Spinal cord (tissue), 10 donors: ENCODE data around the gene RASSF8. TPM values are rescaled to one million over a fixed set of nuclear protein-coding genes. Genes with fewer than 3 reads are reported as not detected.

ENCODE experiments used
- DNase-seq, 6 donors: peaks; one replicate each; pipeline versions ENCODE4 v3.0.0 to v3.0.0-alpha.2; 2013 to 2015; ENCODE audit warnings: low spot score in 6 of 6, low read depth in 4 of 6
- H3K27ac ChIP-seq: one replicate; pipeline ENCODE4 v1.5.1; 2013; ENCODE audit warnings: low read depth, low read length, control low read depth
- H3K27me3 ChIP-seq: one replicate; pipeline ENCODE4 v1.6.1; 2013; ENCODE audit warnings: low read length; ENCODE audit not compliant: control insufficient read depth, insufficient read depth
- H3K36me3 ChIP-seq: one replicate; pipeline ENCODE4 v1.6.1; 2013; ENCODE audit warnings: low read length; ENCODE audit not compliant: control insufficient read depth, insufficient read depth
- H3K4me1 ChIP-seq: one replicate; pipeline ENCODE4 v1.6.1; 2013; ENCODE audit warnings: low read length; ENCODE audit not compliant: control insufficient read depth, insufficient read depth
- H3K4me3 ChIP-seq: one replicate; pipeline ENCODE4 v1.5.1; 2013; ENCODE audit warnings: low read depth, low read length, control low read depth
- H3K9me3 ChIP-seq: one replicate; pipeline ENCODE4 v1.6.1; 2013; ENCODE audit warnings: low read length; ENCODE audit not compliant: control insufficient read depth, insufficient read depth
- WGBS: methylation state at CpG from one replicate; pipeline ENCODE4 v1.1.5; 2013; ENCODE audit warnings: missing lambda C conversion rate; ENCODE audit not compliant: insufficient coverage; 5-methylcytosine and 5-hydroxymethylcytosine counted together
- polyA plus RNA-seq, 2 donors: library from polyadenylated mRNA; unstranded; fragments of 120-200 nt; gene quantifications; one replicate each; pipeline ENCODE4 v1.2.1, GENCODE V29; 2013; ENCODE audit not compliant: insufficient read length in 2 of 2
- total RNA-seq, 2 donors: library from RNA; depleted of rRNA in 1 of 2; stranded (reverse); fragments of 120-200 nt in 1 of 2; fragments of >200 nt in 1 of 2; gene quantifications; one replicate each; pipeline versions ENCODE4 v1.2.3 to v1.2.4, GENCODE V29; 2013 to 2014
- donor health status: healthy.

RASSF8 gene
- total and polyA plus RNA-seq, 4 donors = 17.5 to 80.7 (median 46.7) TPM

DNA sequence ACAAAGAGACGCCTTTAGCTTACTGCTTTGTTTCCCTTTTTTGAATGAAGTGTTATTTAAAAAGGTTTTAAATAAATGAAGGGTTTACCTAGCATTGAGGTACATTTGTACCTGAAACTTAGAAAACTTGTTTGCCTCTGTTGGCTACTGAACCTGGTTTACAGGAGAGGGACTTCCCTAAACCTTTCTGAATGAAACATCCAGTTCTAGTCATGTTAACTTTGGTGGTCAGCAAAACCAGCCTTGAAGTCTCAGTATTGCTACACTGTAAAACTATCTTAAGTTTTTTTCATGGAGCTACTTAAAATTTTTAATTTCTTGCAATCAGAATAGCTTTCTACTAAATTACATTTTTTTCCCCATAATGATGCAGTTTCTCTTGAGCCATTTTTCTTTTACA lies 38.2 kb downstream of the RASSF8 start:
- Histone ChIP-seq H3K9me3 (no peaks in the 10 kb centered on the region), H3K27ac (no peak overlapping the region), H3K36me3 (no peaks in the 10 kb centered on the region), H3K4me3 (no peak overlapping the region), H3K27me3 (no peaks in the 10 kb centered on the region), H3K4me1 (peaks cover 3% of the 10 kb centered on the region)
- no CpG with 5 or more reads among the region's 1 CpG for WGBS
- DNase-seq = no peak

DNA sequence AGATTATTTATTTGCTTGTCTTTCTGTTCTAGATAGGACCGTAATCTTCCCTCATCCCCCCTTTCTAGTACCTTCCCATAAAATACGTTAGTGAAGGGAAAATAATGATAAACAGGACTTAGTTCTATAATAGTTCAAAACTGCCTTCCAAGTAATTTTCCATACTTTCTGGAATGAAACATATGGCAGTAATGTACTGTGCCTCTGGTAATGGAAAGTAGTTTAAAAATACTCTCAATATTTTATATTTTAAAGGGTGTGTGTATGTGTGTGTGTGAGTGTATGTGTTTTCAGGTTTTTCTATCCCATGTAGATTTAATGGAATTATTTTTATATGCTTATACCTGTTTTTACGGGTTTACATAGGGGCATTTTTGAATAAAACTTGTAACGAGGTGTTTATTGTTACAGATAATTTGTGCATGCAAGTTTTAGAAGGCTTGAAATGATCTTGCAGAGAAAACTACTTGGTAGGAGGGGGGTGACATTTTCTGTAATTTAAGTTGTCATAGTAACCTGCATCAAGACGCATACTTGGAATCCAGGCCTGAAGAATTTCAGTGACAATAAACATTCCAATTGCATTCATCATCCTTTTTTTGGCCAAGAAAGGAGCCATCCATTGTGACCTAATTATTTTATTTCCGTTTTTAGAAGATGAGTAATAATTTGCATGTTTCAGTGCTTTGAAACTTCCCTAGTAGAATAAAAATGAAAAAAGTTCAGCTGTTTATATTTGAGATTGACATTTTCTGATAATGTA lies 38.9 kb downstream of the RASSF8 start:
- peaks cover under 1% of the 10 kb centered on the region for H3K9me3 ChIP-seq

GRCh38 chr12:26000898-26001297 lies 42.4 kb downstream of the RASSF8 start:
- no peak for DNase-seq
- 100% methylated on average over 1 of the region's 4 CpGs for WGBS
- Histone ChIP-seq H3K4me1 (no peaks in the 10 kb centered on the region), H3K36me3 (no peaks in the 10 kb centered on the region), H3K27ac (no peak overlapping the region), H3K9me3 (peaks cover 3% of the 10 kb centered on the region), H3K27me3 (no peaks in the 10 kb centered on the region), H3K4me3 (no peak overlapping the region)

More for the DNA sequence above, 38.9 kb downstream of the RASSF8 start:
- WGBS = 17% methylated on average over 1 of the region's 6 CpGs
- peak in 1 of 6 donors; percentile 30 for DNase-seq
- no peak overlapping the region for H3K27ac ChIP-seq
- H3K4me1 ChIP-seq = peaks cover 3% of the 10 kb centered on the region
- H3K4me3 ChIP-seq = no peak overlapping the region
- H3K36me3 ChIP-seq = no peaks in the 10 kb centered on the region
- H3K27me3 ChIP-seq = no peaks in the 10 kb centered on the region

- peaks cover 3% of the 10 kb centered on the region for H3K9me3 ChIP-seq
- H3K27me3 ChIP-seq = no peaks in the 10 kb centered on the region
- no peak overlapping the region for H3K27ac ChIP-seq
- H3K4me3 ChIP-seq = no peak overlapping the region
- WGBS = no CpG with 5 or more reads among the region's 2 CpGs
- no peaks in the 10 kb centered on the region for H3K4me1 ChIP-seq
- DNase-seq = no peak
- no peaks in the 10 kb centered on the region for H3K36me3 ChIP-seq
Measured at GRCh38 chr12:26001530-26001929, 43.0 kb downstream of the RASSF8 start.

GRCh38 chr12:26003065-26003464 lies 44.6 kb downstream of the RASSF8 start:
- no peak overlapping the region for H3K27ac ChIP-seq
- H3K4me3 ChIP-seq = no peak overlapping the region
- no peaks in the 10 kb centered on the region for H3K36me3 ChIP-seq
- WGBS = no CpG with 5 or more reads among the region's 1 CpG
- DNase-seq = no peak
- H3K9me3 ChIP-seq = peaks cover 3% of the 10 kb centered on the region
- no peaks in the 10 kb centered on the region for H3K27me3 ChIP-seq
- no peaks in the 10 kb centered on the region for H3K4me1 ChIP-seq

GRCh38 chr12:26007566-26007965 lies 49.1 kb downstream of the RASSF8 start:
- no peaks in the 10 kb centered on the region for H3K4me1 ChIP-seq
- H3K36me3 ChIP-seq = no peaks in the 10 kb centered on the region
- no peak for DNase-seq
- no peak overlapping the region for H3K27ac ChIP-seq
- H3K4me3 ChIP-seq = no peak overlapping the region
- H3K27me3 ChIP-seq = no peaks in the 10 kb centered on the region
- peaks cover 1% of the 10 kb centered on the region for H3K9me3 ChIP-seq
- WGBS = no CpG with 5 or more reads among the region's 1 CpG

GRCh38 chr12:26009593-26009992 lies 51.1 kb downstream of the RASSF8 start:
- no peak overlapping the region for H3K4me3 ChIP-seq
- no peak overlapping the region for H3K27ac ChIP-seq
- WGBS = 100% methylated on average over 1 of the region's 1 CpG
- no peaks in the 10 kb centered on the region for H3K4me1 ChIP-seq
- DNase-seq = no peak
- no peaks in the 10 kb centered on the region for H3K27me3 ChIP-seq
- no peaks in the 10 kb centered on the region for H3K36me3 ChIP-seq
- H3K9me3 ChIP-seq = no peaks in the 10 kb centered on the region

- no peaks in the 10 kb centered on the region for H3K4me1 ChIP-seq
Measured at GRCh38 chr12:26010293-26010821, 51.9 kb downstream of the RASSF8 start.

DNA sequence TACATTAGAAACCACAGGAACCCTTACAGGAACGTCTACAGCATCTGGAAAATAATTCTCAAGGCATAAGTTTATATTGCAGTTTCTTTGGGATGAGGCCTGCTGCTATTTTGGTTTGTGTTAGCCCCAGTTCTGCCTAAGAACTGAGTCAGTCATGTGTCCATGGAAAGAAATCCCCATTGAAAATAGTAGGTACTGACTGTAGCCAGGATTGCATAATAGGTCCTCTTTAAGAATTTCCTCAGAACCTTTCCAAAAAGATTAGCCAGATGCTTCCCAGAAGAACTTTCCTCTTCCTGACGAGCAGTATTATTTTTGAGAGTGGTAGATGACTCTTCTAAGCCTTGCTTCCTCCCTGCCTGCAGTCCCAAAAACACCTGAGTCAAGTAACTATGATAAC lies 52.6 kb downstream of the RASSF8 start:
- WGBS = no CpG with 5 or more reads among the region's 2 CpGs
- DNase-seq = no peak

More at GRCh38 chr12:26010293-26010821, 51.9 kb downstream of the RASSF8 start:
- no peak for DNase-seq
- no peaks in the 10 kb centered on the region for H3K36me3 ChIP-seq
- H3K27ac ChIP-seq = no peak overlapping the region
- no peaks in the 10 kb centered on the region for H3K27me3 ChIP-seq
- H3K4me3 ChIP-seq = no peak overlapping the region
- H3K9me3 ChIP-seq = no peaks in the 10 kb centered on the region
- WGBS = 89% methylated on average over 2 of the region's 6 CpGs

GRCh38 chr12:26014085-26014484 lies 55.6 kb downstream of the RASSF8 start:
- no peaks in the 10 kb centered on the region for H3K9me3 ChIP-seq
- no peak overlapping the region for H3K4me3 ChIP-seq
- no peaks in the 10 kb centered on the region for H3K4me1 ChIP-seq
- no peaks in the 10 kb centered on the region for H3K36me3 ChIP-seq
- H3K27me3 ChIP-seq = no peaks in the 10 kb centered on the region
- 67% methylated on average over 1 of the region's 6 CpGs for WGBS
- peak in 1 of 6 donors; percentile 26 for DNase-seq
- no peak overlapping the region for H3K27ac ChIP-seq

More for the DNA sequence above, 52.6 kb downstream of the RASSF8 start:
- Histone ChIP-seq H3K27me3 (no peaks in the 10 kb centered on the region), H3K27ac (no peak overlapping the region), H3K4me1 (no peaks in the 10 kb centered on the region), H3K9me3 (no peaks in the 10 kb centered on the region), H3K36me3 (no peaks in the 10 kb centered on the region), H3K4me3 (no peak overlapping the region)
